NCI-H526 treated with DMSO at 0.1 percent for 48 hours (cell line): ENCODE data around the gene KRT82.
"Not testable (repeated sequence)": the region's sequence is repeated elsewhere in the genome, so short reads cannot be mapped to it uniquely, and the experiment has no call there.

Experiments used
- DNase-seq: peaks from one replicate; lab custom pipeline; 2025; lab: John Stamatoyannopoulos, UW

Gene KRT82

DNA sequence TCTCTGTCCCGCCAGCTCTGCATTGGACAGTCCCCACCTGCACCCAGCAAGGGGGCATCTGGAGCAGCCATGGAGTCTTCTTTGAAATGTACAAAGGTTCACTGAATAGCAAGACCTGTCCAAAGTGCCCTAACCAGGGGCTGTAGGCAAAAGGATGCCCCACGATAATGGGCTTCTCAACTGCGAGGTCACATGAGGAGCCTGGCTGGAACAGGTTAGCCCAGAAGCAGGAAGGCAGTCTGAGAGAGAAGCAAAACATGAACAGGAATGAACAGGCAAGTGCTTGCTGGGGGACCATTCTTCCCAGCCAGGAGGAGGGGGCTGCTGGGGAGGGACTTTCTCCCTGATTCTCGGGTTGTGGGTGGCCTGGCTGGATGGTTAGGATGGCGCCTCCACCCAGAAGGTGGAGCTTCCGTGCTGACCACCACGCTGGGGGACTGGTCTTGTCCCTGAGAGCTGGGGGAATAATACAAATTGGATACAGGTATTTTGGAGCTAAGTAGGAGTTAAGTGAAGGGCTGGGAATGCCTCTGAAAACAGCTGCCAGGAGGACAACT is 46.0 kb downstream of the KRT82 start:
- no peak for DNase-seq

DNA sequence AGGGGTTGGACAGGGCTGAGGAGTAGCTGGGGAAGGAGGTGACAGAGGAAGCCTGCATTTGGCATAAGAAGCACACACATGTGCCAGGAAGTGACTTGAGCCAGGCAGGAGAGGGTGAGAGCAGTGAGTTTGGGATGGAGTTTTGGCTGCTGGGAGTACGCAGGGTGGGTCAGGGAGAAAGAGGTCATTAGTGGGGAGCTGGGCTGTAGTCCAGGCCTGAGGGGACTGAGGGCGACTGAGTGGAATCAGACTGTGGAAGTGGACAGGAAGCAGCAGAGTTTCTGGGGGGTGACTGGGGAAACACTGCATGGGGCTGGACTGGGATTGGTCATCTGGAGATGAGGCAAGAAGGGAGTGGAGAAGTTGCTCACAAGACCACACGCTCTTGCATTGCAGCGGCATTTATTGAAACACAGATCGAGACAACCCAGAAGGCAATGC is 46.5 kb downstream of the KRT82 start:
- DNase-seq = no peak

DNA sequence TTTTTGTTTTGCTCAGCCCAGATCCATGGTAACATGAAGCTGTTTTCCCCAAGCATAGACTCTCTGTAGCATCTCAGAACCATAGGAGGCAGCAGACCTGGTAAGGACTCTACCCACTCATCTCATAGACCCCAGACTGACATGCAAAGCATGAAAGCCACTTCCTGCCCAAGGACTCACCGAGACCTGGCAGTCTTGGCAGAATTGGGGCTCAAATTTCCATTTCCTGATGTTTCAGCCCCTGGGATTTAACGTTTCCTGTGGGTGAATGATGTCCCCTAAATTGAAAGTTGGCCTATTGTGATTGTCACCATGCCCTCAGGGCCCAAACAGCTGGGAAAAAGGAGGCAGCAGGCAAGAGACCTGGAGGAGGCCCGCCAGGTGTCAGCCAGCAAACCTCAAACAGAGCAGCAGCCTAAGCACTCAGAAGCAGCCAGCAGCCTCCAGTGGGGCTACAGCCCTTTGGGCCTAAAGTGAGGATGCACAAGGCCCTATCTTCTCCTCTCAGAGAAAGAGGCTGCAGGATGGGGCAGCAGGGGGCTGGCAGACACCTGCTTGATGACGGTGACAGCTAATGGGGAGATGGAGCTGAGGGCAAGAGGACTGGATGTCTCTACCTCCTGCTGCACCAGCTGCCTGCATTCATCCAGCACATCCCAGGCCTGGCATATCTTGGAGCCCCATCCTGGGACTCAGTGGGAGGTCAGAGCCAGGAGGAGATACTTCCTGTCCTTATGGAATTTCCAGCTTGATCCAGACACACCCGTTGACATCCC is 47.4 kb downstream of the KRT82 start:
- peak; percentile 28 for DNase-seq

DNA sequence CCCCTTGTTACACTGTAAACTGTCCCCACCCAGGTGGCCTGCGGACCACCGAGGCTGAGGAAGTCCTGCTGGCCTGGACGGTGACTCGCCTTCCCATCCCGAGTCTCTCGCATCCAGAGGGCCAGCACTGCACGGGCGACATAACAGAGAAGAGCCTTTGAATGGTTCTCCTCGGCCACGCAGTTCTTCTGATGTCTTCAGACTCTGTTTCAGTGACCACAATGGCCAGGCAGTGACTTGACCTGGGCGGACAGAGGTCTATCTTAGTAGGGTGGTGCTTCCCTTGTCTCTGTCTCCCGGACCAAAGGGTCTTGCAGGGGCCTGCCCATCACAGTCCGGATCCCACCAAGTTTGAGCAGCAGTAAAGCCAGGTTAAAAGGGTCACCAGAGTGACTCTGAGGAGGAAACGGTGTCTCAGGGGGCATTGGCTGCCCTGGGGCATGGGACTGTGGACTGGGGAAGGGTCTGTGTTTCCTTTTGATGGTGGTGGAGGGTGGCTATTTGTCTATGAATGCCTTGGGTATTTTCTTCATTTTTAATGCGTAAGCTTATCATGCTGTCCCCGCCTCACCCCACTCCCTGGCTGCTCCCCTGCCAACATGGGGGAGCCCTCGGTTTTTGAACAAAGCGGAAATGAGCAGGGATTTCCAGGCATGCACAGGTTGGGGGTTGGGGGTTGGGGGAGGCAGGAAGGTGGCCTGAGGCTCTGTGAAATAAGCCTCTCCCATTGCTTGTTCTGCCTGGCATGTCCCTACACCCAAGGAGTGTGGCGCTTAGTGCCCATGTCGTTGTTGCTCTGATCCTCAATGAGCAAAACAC is 49.2 kb downstream of the KRT82 start:
- DNase-seq = no peak

DNA sequence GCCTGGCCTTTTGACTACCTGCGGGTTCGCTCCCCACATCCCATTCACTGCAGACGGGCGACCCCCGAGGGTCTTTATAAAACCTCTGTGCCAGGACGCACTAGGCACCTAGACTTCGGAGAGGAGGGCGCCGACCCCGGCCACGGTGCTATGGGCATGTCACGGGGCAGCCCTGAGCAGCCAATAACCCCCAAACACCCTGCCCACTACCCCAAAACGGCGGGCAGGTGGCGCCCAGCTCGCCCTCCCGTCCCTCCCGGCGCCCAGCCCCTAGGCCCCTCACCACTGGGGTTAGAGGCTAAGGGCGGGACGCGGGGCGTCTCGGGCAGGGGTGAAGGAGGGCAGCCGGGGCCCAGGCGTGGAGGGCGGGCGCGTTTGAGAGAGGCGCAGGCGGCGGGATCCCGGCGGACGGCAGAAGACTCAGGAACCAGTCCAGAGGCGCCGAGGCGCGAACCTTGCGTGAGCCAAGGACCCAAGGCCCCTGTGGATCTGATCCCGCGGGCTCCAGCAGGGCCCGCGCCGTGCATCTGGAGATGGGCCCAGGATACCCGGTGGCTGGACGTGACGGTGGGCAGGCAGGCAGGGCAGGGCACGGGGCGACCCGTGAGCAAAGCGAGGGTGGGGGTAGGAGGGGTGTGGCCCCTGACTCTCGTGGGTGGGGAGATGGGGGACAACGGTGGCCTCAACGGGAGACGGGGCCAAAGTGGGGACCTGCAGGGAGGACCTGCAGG is 49.9 kb downstream of the KRT82 start:
- no peak for DNase-seq

DNA sequence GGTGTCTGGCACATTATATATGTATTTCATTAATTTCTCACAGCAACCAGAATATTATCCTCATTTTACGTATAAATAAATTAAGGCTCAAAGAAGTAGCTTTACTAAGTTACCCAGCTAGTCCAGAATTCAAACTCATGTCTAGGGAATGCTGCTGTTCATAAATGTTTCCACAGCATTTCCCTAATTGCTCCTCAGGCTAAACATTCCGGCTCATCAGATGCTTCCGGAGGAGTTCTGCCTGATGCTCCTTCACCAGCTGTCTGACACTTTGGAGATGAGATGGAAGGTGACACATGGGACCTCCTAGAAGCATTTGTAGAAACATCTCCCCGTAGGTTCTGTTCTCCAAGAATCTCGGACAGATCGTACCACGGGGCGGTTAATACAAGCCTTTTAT is 51.0 kb downstream of the KRT82 start:
- no peak for DNase-seq

DNA sequence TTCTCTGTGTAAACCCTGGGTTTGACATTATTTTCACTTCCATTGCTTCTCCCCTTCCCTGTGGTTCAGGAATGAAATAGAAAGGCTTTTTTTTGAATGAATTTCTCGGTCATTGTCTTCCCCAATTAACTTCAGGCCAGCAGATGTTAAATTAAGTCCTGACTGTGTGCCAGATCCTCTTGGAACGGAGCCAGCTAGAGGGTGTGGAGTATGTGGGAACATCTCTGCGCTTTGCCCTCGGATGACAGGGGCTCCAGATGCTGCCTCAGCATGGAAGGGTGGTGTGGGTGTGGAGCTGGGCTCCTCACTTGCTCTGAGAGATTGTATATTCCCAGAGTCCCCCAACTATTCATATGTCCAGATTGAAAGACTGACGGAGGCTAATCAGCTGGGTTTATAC is 51.9 kb downstream of the KRT82 start:
- DNase-seq = no peak

DNA sequence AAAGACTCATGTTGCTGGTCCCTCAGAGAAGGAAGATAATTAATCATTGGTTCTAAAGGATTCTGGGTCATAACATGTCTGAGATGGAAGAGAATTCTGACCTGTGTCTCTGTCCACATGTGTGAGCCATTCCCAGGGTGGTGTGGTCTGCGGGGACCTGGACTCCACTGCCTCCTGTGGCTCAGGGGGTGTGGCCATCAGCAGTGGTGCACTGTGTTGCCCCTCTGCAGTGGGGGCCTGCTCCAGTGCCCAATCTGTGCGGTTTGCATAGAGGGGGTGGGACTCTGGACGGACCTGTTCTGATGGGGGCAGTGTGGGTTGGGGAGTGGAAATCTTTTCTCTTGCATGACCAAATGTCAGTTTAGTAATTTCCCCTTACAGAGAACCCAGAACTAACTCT is 52.4 kb downstream of the KRT82 start:
- no peak for DNase-seq

DNA sequence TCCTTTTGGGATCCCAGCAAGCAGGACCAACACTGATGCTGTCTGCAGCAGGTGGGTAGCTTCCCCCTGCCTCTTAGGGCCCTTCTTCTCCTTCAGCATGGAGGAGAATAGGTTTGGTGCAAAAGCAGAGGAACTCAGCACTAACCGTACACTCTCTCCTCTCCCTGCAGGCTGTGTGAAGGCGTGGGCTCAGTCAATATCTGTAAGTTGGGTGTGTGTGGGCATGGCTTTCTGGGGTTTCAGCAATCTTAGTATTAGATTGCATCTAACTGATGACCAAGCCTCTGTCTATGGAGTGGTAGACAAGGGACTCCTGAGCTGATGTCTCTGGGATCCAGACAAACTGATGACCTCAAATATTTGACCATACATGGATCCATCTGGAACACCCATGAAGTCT is 53.2 kb downstream of the KRT82 start:
- DNase-seq = no peak

DNA sequence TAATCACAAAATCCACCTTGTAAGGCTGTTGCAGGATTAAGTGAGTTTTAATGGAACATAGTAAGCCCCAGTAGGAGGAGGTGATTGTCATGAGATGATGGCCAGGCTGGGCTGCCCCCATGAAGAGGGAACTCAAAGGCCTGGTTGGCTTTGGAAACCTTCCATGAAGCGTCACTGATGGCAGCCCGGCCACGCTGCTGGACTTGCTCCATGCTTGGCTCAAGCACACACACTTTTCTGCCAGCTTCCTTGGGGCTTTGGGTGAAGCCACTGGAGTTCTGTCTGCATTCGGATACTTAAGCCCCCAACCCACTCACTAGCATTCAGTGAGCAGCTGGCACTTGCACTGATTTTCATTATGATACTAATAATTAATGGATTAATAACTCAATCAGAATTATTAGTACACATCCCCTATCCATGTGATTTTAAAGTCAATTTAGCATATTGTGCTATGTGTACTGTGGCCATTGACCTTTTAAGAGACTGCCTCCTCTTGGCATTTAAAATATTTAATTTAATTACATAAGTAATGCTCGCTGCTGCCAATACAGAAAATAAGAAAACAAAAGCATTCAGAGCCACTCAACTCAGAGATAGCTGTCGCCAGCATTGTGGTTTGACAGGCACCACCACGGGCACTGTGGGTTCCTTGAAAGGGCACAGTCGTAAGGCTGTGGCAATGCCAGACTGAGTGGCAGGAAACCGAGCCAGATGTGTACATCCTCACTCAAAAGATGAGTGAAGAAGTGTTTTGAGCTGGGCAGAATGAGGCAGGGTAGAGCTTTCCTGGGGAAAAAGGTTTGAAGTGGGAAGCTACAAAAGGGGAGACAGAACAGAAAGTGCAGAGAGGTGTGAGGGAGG is 54.7 kb downstream of the KRT82 start:
- DNase-seq = no peak

DNA sequence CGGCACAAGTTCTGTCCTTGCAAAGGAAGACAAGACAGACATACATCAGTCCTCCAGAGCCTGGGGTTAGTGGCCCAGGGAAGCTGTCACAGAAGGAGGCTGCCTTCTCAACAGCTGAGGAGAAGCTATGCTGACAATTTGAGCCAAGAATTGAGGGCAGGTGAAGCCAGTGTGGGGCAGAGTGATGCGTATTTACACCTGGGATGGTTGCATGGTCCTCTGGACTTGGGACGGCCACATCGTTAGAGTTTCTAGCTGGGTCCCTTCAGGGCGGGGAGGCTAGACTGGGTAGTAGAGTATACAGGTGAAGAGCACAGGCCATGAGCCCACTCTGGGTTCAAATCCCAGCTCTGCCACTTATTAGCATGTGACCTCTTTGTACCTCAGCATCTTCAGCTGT is 55.3 kb downstream of the KRT82 start:
- DNase-seq = no peak

DNA sequence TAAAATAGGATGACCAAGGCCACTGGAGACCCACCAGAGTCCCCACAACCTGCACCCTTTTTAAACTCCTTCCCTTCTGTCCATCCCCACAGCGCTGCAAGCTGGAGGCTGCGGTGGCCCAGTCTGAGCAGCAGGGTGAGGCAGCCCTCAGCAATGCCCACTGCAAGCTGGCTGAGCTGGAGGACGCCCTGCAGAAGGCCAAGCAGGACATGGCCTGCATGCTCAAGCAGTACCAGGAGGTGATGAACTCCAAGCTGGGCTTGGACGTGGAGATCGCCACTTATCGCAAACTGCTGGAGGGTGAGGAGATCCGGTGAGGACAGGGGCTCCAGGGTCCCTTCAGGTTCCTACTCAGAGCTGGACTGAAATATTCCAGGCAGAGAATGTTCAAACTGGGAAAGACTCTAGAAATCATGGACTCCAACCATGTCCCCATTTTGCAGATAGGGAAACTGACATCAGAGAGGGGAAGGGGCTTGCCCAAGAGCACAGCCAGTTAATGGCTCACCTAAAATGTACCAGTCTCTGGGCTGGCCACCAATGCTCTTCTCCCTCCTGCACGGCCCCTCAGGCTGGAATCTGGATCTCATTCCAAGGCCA is 56.0 kb downstream of the KRT82 start:
- no peak for DNase-seq

DNA sequence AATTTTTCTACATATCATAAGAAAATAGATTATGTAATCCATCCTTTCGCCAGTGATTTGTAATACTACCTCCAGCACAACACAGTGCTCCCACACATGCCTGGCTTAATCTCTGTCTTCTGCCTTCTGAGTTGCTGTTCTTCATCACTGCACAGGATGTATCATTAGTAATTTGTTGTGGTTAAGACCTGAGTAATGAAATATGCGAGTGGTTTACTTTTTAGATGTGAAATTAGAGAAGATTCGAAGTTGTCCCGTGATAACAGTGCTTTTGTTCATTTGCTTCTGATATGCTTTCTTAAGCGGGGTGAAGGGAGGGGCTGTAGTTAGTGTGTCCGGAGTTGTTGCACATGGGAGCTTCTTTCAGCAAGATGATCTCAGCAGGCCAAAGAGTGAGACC is 56.9 kb downstream of the KRT82 start:
- DNase-seq = no peak

DNA sequence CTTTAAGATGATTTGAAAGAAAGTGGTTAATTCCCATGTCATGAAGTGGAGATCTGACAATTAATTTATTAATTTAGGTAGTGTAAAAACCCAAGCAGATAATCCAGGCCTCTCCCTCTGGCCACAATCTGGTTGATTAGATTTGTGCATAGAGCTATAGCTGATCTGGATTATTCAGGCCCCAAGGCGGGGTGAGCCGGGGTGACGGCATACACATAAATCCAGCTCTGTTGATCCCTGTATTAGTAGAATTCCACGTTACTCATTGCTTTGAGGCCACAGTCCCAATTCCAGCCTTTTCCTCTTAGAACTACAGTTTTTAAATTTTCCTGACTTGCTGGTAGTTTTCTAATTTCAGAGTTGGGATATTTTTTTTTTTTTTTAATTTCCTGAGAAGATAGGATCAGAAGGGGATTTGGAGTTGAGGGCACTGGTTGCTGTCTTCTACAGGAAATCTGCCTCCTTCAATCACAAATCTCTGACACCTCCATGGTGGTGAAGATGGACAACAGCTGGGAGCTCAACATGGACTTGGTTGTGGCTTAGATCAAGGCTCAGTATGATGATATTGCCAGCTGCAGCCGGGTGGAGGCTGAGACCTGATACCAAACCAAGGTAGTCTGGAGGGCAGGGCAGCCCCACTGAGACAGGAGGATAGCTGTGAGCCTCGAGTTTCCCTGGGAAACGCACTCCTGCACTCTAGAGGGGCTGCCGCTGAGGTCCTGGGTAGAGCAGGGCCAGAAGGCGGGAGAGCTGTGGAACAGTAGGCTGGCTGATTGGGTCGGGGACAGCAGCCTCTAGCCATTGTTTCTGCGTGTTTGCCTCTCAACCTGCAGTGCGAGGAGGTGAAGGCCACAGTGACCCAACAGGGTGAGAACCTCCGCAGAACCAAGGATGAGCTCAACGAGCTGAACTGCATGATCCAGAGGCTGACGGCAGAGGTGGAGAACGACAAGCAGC is 58.3 kb downstream of the KRT82 start:
- no peak for DNase-seq

DNA sequence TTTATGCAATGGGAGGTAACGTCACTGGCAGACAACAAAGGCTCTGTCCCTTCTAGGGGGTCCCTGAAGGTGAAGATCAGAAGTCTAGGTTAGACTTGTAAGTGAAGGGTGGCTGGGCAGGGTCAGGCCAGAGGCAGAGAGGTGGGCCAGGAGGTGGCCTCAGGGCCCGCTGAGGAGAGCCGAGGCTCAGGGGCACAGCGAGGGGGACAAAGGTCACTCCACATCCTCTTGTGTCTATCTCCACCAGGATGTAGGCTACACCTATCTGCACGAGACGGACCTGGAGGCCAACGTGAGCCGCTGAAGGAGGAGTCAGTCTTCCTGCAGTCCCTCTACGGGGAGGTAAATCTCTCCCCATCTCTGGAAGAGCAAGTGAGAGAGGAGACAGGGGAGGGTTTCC is 59.1 kb downstream of the KRT82 start:
- DNase-seq = no peak

DNA sequence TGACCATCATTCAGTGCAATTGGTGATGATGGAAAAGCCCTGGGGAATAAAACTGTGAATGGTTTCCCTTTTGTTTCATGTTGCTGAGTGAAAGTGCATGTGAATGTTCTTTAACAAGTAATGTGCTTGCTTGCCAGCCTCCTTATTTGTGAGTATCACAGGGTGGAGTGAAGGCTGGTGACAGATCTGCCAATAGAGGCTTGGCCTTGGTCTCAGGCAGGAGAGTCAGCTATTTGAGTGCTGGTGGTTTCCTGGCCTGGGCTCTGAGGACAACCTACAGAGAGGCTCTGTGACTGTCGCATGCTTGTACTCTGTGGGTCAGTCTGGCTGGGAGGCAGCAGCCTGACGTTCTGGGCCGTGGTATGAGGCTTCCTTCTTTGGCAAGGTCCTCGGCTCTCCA is 59.5 kb downstream of the KRT82 start:
- DNase-seq = no peak

DNA sequence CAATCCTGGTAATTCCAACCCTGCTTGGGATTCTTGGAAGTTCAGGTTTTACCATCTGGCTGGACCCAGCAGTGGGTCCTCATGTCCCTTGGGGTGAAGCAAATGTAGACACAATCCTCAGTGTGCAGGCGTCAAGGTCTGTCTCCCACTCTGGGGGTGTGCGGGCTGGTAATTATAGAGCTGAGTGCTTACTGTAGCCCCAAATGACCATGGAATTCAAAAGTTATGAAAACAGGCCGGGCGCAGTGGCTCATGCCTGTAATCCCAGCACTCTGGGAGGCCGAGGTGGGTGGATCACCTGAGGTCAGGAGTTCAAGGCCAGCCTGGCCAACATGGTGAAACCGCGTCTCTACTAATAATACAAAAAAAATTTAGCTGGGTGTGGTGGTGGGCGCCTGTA is 61.1 kb downstream of the KRT82 start:
- not testable (repeated sequence) for DNase-seq

DNA sequence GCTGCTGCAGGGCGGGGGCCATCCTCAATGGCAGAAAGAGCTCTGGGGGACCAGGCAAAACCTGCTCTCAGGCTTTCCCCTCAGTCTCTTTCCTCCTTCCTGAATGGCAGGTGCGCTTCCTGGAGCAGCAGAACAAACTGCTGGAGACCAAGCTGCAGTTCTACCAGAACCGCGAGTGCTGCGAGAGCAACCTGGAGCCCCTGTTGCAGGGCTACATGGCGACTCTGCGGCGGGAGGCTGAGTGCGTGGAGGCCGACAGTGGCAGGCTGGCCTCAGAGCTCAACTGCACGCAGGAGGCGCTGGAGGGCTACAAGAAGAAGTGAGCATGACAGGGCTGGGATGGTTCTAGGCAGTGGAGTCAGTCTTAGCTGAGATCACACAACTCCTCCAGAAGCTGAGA is 62.0 kb downstream of the KRT82 start:
- DNase-seq = no peak
